ENCODE data around the gene SCN3A.

Gene SCN3A

GRCh38 chr2:165058476-165059265 is 145.2 kb downstream of the SCN3A start:
- in situ Hi-C loops (cut with HindIII; ENCODE audit: low sequenced_read_pairs): no loop called here

- in situ Hi-C loops (cut with HindIII; ENCODE audit: low sequenced_read_pairs): no loop called here
Observed at GRCh38 chr2:165057931-165058330, 145.9 kb downstream of the SCN3A start.

DNA sequence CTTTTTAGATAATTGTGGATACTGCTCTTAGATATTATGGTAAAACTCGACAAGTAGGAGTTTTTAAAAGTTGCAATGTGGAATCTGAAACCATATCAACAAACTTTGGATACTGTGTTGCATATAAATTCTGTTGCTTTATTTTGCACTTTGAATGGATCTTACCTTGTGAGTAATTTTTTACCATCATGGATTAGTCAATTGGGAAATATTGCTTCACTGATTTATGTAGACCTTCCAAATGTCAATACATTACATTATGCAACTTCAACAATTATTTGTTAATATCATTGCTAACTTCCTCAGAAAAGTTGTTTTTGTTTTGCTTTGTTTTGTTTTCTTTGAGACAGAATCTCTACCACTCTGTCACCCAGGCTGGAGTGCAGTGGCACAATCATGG is 146.5 kb downstream of the SCN3A start:
- in situ Hi-C loops (cut with HindIII; ENCODE audit: low sequenced_read_pairs): no loop called here

DNA sequence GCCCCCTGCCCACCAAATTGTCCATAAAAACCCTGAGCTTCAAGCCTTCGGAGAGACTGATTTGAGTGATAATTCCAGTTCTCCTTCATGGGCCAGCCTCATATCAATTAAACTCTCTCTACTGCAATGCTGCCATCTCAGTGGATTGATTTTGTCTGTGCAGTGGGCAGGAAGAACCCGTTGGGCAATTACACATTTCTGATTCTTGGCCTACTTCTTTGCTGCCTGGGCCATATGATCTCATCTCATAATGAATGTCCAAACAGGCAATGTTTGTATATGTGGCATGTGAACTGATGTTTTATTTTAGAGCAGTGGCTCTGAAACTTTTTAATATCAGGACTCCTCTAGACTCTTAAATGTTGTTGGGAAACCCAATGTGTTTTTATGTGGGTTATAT is 147.3 kb downstream of the SCN3A start:
- in situ Hi-C loops (cut with HindIII; ENCODE audit: low sequenced_read_pairs): no loop called here

GRCh38 chr2:165055082-165055851 is 148.6 kb downstream of the SCN3A start:
- in situ Hi-C loops (cut with HindIII; ENCODE audit: low sequenced_read_pairs): no loop called here

DNA sequence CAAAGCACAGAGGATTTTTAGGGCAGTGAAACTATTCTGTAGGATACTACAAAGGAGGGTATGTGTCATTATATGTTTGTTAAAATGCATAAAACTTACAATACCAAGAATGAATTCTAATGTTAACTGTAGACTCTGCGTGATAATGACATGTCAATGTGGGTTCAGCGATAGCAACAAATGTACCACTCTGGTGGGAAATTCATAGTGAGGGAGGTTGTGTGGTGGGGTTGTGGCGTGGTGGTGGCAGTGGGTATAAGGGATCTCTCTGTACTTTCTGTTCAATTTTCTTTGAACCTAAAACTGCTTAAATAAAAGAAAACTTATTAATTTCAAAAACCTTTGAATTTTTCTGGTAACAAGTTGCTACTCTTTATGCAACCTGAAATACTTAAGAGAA is 149.2 kb downstream of the SCN3A start:
- in situ Hi-C loops (cut with HindIII; ENCODE audit: low sequenced_read_pairs): no loop called here

GRCh38 chr2:165044505-165045303 is 159.1 kb downstream of the SCN3A start:
- in situ Hi-C loops (cut with HindIII; ENCODE audit: low sequenced_read_pairs): no loop called here

All from DLD1 (cell line).